Measurements from ENCODE around the gene BEND7. TPM values are rescaled to one million over a fixed set of nuclear protein-coding genes. Genes with fewer than 3 reads are reported as not detected.

Gene BEND7
- total RNA-seq, 1 experiment from 2014 or later = 12.8 TPM

DNA sequence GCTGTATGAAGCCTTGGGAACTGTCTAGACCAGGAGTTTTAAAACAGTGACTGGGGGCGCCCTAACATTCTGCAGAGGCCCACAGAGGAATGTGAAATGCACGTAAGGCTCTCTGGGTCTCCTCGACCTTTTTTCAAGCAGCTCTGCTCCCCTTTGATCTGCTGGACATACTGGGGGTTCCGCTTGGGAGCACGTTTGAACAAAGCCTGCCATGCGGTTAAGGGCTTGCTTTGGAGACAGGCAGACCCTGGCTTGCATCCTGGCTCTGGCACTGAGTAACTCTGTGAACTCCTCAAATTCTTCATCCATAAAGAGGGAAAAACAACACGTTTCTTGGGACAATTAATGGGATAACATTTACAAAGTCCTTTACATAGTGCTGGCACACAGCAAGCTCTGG, 7.8 kb downstream of the BEND7 start:
- no peak for DNase-seq (ENCODE audit: low spot score)
- Mint-ChIP-seq H3K27me3 (ENCODE audit: low read depth) (no peaks in the 10 kb centered on the region), H3K9me3 (no peaks in the 10 kb centered on the region), H3K4me3 (no peak overlapping the region), H3K4me1 (peaks cover 24% of the 10 kb centered on the region), H3K27ac (no peak overlapping the region; the same call in 1 of the 2 replicates), H3K36me3 (peaks cover 4% of the 10 kb centered on the region; the same call in 1 of the 2 replicates)
- CTCF ChIA-PET = interaction anchor here (0.5 to 3.2 kb wide), 6 partner anchors 16 to 165 kb away, joined by 3 to 26 read pairs (median 5); no protein-coding TSS in a partner anchor
- TF ChIP-seq CDX4 (CRISPR knock-in tag; IDR thresholded peaks at IDR 0.05; ENCODE audit: borderline replicate concordance) (no peak), SMAD3 (CRISPR knock-in tag; IDR thresholded peaks at IDR 0.05; ENCODE audit: borderline replicate concordance) (no peak), RELA (CRISPR knock-in tag; IDR thresholded peaks at IDR 0.05; ENCODE audit: borderline replicate concordance) (no peak), SOX15 (CRISPR knock-in tag; IDR thresholded peaks at IDR 0.05) (no peak), ZNF121 (CRISPR knock-in tag; IDR thresholded peaks at IDR 0.05) (no peak), CTCF (IDR thresholded peaks at IDR 0.05) (no peak), PRDM15 (CRISPR knock-in tag; IDR thresholded peaks at IDR 0.05) (no peak), ATF6 (CRISPR knock-in tag; IDR thresholded peaks at IDR 0.05) (no peak), FOXP1 (CRISPR knock-in tag; IDR thresholded peaks at IDR 0.05; ENCODE audit: borderline replicate concordance) (no peak), ETV6 (CRISPR knock-in tag; IDR thresholded peaks at IDR 0.05) (no peak), ATF1 (CRISPR knock-in tag; IDR thresholded peaks at IDR 0.05) (no peak), GRHL2 (CRISPR knock-in tag; IDR thresholded peaks at IDR 0.05; ENCODE audit: insufficient replicate concordance, severe bottlenecking) (no peak)
- no peak for ATAC-seq
- POLR2A ChIA-PET = no interaction called here

DNA sequence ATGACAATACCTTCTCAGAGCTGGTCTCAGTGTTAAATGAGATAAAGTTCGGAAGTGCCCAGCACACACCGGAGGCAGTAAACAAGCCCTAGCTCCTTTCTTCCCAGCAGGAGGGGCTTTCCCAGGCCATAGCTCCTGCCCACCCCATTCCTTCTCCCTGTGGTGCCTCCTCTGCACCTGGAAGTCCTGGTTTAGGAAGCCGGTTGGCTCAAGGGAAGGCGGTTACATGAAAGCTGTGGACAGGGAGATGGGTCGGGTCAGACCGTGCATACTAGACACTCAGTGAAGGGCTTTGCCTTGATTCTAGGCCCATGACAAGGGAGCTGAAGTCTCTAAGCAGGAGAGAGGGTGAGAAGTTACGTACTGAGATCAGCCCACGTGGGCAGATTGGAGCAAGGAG, 8.6 kb downstream of the BEND7 start:
- ChIA-PET CTCF (interaction anchor here (0.9 to 3.2 kb wide), 5 partner anchors 17 to 148 kb away, joined by 3 to 26 read pairs (median 5); no protein-coding TSS in a partner anchor), POLR2A (no interaction called here)
- H3K36me3 Mint-ChIP-seq = peaks cover 4% of the 10 kb centered on the region; the same call in 1 of the 2 replicates
- no peaks in the 10 kb centered on the region for H3K27me3 Mint-ChIP-seq (ENCODE audit: low read depth)
- no peak overlapping the region for H3K27ac Mint-ChIP-seq
- H3K4me3 Mint-ChIP-seq = no peak overlapping the region
- no peaks in the 10 kb centered on the region for H3K9me3 Mint-ChIP-seq
- TF ChIP-seq ZNF532 (CRISPR knock-in tag; IDR thresholded peaks at IDR 0.05; ENCODE audit: borderline replicate concordance) = no peak
- TF ChIP-seq PRDM15 (CRISPR knock-in tag; IDR thresholded peaks at IDR 0.05) = peak; percentile 80
- ATAC-seq (no peak), DNase-seq (ENCODE audit: low spot score) (no peak)
- peaks cover 17% of the 10 kb centered on the region for H3K4me1 Mint-ChIP-seq

Data from WTC11 (cell line).